Colon (tissue), 2 donors: ENCODE results near the gene METTL25.

ENCODE experiments used
- FAIRE-seq: peaks from 2 replicates; lab custom pipeline; 2012; peaks lifted over from hg19 to GRCh38; lab: Jason Lieb, UNC
- donor health status: control.
- donor health status: control.

METTL25 gene

GRCh38 chr12:82406651-82407050 is 48.3 kb downstream of the METTL25 start:
- no peak for FAIRE-seq

GRCh38 chr12:82407481-82407880 is 49.2 kb downstream of the METTL25 start:
- no peak for FAIRE-seq

- no peak for FAIRE-seq
Measured at GRCh38 chr12:82408844-82409243, 50.5 kb downstream of the METTL25 start.

- FAIRE-seq: no peak
Measured at GRCh38 chr12:82411546-82412230, 53.4 kb downstream of the METTL25 start.

GRCh38 chr12:82412246-82412645 is 53.9 kb downstream of the METTL25 start:
- no peak for FAIRE-seq

- no peak for FAIRE-seq
Measured at GRCh38 chr12:82414044-82414443, 55.7 kb downstream of the METTL25 start.

- no peak for FAIRE-seq
Measured at GRCh38 chr12:82414926-82415325, 56.6 kb downstream of the METTL25 start.

GRCh38 chr12:82415402-82415801 is 57.1 kb downstream of the METTL25 start:
- FAIRE-seq: no peak

GRCh38 chr12:82425241-82425640 is 66.9 kb downstream of the METTL25 start:
- FAIRE-seq: no peak

- FAIRE-seq: no peak
Measured at GRCh38 chr12:82426081-82426480, 67.8 kb downstream of the METTL25 start.

GRCh38 chr12:82426586-82426985 is 68.3 kb downstream of the METTL25 start:
- no peak for FAIRE-seq

- no peak for FAIRE-seq
Measured at GRCh38 chr12:82430541-82431145, 72.3 kb downstream of the METTL25 start.

- FAIRE-seq: no peak
Measured at GRCh38 chr12:82434392-82434911, 76.1 kb downstream of the METTL25 start.

GRCh38 chr12:82436354-82436753 is 78.0 kb downstream of the METTL25 start:
- FAIRE-seq: no peak

GRCh38 chr12:82437744-82438143 is 79.4 kb downstream of the METTL25 start:
- no peak for FAIRE-seq

- peak; percentile 41 for FAIRE-seq
Measured at GRCh38 chr12:82438356-82438755, 80.0 kb downstream of the METTL25 start.

GRCh38 chr12:82440885-82441284 is 82.6 kb downstream of the METTL25 start:
- FAIRE-seq: no peak

GRCh38 chr12:82448911-82449578 is 90.7 kb downstream of the METTL25 start:
- FAIRE-seq: no peak

GRCh38 chr12:82456633-82457032 is 98.3 kb downstream of the METTL25 start:
- no peak for FAIRE-seq

- no peak for FAIRE-seq
Measured at GRCh38 chr12:82458101-82458500, 99.8 kb downstream of the METTL25 start.

- FAIRE-seq: no peak
Measured at GRCh38 chr12:82461393-82461792, 103.1 kb downstream of the METTL25 start.

- no peak for FAIRE-seq
Measured at GRCh38 chr12:82461836-82462235, 103.5 kb downstream of the METTL25 start.

GRCh38 chr12:82468563-82468962 is 110.2 kb downstream of the METTL25 start:
- no peak for FAIRE-seq
